Limb (tissue), 2 donors: ENCODE data around the gene LDB2.

Experiments
- DNase-seq, 2 donors: peaks; one replicate each; pipeline ENCODE4 v3.0.0-alpha.2; 2016; ENCODE audit errors: extremely low spot score in 2 of 2

Gene LDB2

DNA sequence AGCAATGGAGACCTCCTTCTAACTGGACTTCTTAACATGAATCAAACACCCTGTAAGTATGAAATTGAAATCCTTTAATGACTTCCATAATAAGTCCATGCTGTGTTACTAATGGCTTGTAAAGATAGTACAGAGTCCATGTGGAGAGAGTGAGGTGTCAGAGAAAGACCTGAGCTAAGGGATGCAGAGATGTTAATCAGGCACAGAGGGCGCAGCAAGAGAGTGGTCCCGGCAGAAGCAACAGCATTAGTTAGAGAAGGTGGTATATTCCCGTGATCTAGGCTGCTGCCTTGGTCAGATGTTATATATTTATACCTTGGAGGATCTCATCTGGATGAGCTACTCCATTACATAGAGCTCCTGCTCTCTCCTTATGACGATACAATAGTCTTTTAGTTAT lies 295.3 kb downstream of the LDB2 start:
- DNase-seq = no peak

DNA sequence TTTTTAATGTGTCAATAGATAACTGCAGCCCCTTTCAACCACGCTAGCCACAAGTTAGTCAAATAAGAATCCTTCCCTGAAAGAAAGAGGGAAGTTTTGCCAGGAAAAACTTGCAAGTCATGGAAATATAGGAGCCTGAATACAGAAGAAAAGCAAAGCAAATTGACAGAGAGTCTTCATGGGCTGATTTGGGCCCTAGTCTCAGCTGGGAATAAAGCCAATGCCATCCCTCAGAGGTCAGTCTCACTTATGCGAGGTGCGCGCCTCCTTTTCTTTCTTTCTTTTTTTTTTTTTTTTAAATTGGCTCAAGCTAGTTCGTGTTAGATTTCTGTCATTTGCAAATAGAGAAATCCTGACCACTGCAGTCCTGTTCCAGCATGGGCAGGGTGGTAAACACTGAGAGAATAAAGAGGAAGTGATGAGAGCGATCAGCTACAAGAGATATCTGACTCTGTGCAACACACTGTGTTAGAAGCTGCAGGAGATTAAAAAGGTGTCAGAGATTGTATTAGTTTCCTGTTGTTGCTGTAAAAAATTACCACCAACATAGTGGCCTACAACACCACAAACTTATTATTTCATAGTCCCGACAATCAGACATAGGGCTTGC lies 299.7 kb downstream of the LDB2 start:
- no peak for DNase-seq

GRCh38 chr4:16597845-16598596 lies 300.4 kb downstream of the LDB2 start:
- DNase-seq = peak in 1 of 2 donors; percentile 60

- no peak for DNase-seq
Measured at GRCh38 chr4:16597443-16597842, 301.0 kb downstream of the LDB2 start.

- no peak for DNase-seq
Measured at GRCh38 chr4:16596267-16596666, 302.2 kb downstream of the LDB2 start.

- DNase-seq = no peak
Measured at GRCh38 chr4:16594128-16594527, 304.3 kb downstream of the LDB2 start.

DNA sequence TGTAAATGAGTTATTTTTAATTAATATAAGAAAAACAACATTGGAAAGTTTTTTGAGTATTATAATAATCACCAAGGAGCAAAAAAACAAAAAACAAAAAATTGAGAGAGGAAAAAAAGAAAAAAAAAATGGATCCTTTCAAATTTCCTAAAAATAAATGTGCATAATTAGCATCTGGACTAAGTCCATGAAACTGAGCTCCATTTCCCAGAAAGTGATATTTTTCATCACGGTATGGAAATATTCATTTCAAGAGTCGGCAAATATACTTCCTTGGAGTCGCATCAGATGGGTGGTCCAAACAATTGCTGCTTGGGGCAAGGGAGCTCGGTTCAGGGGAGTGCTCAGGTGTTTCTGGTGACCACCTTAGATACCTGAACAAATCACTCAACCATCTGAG lies 305.1 kb downstream of the LDB2 start:
- DNase-seq = no peak

- no peak for DNase-seq
Measured at GRCh38 chr4:16591272-16591826, 307.1 kb downstream of the LDB2 start.

DNA sequence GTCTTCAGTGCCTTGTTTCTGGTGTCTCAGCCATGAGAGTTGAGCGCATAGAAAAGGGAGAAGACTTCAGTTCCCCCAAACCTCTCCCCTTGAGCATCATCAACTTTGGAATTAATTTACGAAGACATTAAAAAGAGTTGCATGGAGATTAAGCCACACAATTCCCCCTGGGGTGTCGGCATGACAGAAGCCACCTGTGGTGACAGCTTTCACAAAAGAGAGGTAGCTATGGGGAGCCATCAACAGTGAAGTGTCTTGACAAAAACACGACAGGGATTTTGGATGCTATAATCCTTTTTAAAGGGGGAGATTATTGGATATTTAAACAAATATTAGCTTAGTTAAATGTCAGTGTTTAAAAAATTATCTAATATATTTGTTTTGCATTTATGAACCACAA lies 307.6 kb downstream of the LDB2 start:
- DNase-seq = no peak

GRCh38 chr4:16588651-16589050 lies 309.8 kb downstream of the LDB2 start:
- DNase-seq = no peak

- DNase-seq = no peak
Measured at GRCh38 chr4:16588149-16588548, 310.3 kb downstream of the LDB2 start.

- DNase-seq = no peak
Measured at GRCh38 chr4:16585053-16585452, 313.4 kb downstream of the LDB2 start.

DNA sequence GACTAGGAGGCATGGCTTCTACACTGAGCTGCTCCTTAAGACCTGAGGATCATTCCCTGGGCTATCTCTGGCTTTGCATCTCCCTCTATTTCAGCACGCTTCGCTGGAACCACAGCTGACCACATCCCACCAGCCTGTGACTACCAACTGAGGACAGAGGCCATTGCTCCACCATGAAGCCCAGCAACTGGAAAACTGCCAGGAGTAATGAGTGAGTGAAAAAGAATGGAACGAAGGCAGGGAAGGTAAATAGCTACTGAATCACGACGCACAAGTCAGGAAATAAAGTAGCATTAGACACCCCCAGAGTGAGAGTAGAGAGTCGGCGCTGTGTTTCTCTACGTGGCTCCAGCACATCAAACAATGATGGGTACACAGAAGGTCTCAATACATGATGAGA lies 314.7 kb downstream of the LDB2 start:
- DNase-seq = no peak

- no peak for DNase-seq
Measured at GRCh38 chr4:16582526-16582925, 315.9 kb downstream of the LDB2 start.

DNA sequence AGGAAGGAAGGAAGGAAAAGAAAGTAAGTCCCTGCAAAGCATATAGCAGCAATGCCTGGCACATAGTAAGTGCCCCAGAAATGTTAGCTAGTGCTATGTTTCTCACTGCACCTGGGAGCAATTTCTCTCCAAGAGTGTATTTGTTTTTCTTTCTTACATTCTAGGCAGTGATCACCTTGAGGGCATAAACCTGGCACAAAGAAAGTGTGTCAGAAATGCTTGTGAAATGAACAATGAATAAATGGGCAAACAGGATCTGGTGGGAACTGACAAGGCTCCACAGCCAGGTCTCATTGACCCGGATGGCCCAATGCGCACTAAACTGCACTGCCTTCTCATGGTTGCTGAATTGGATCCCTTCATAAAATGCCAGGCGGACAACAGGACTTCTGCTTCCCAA lies 316.4 kb downstream of the LDB2 start:
- no peak for DNase-seq

DNA sequence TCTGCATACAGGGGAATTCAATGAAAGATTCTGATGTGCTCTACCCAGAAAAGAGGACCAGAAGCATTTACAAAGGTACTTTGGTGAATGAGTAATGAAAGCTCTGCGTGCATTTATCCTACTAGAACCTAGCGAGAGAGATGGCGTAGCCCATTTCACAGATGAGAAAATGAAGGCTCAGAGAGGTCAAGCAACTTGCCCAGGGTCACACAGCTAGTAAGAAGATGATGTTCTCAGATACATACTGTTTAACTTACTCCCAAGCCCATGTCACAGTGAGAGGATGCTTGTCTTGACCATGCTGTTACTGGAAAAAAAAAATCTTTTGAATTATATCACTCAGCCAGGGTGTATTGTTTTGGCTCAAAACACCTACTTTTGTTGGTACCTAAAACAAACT lies 317.3 kb downstream of the LDB2 start:
- no peak for DNase-seq

GRCh38 chr4:16580514-16580913 lies 317.9 kb downstream of the LDB2 start:
- DNase-seq = no peak

DNA sequence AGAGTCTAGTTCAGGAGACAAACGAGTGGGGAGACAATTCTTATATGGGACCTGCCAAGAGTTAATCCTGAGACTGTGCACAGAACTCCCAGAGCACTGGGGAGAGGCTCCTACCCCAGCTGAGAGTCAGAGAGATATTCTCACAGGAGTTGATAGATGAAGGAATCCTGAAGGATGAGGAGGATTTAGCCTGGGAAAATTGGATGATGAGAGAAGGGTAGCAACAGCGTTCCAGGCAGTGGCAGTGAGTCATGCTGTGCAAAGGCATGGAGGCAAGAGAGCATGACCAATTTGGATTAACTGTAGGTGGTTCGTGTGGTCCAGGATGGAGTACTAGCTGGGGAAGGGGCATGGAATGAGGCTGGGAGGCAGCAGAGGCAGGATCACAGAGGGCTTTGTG lies 318.6 kb downstream of the LDB2 start:
- DNase-seq = no peak

GRCh38 chr4:16577177-16577576 lies 321.3 kb downstream of the LDB2 start:
- no peak for DNase-seq

DNA sequence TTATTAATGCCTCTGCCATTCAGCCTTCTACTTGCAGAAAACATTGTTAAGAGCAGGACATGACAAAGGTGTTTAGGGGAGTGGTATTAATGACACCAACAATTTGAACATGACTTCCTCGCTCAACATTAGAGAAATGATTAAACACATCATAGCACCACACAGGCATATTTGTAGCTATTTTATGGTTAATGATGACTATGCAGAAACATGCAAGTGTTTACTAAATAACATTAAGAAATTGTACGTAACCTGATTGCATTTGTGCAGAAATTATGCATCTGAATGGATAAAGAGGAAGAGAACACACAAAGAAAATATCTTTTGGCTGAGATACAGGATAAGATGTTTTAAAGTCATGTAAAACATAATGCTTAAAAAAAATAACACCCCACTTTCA lies 323.5 kb downstream of the LDB2 start:
- no peak for DNase-seq

- peak in 1 of 2 donors; percentile 29 for DNase-seq
Measured at GRCh38 chr4:16573739-16574138, 324.7 kb downstream of the LDB2 start.

- no peak for DNase-seq
Measured at GRCh38 chr4:16573206-16573605, 325.2 kb downstream of the LDB2 start.

DNA sequence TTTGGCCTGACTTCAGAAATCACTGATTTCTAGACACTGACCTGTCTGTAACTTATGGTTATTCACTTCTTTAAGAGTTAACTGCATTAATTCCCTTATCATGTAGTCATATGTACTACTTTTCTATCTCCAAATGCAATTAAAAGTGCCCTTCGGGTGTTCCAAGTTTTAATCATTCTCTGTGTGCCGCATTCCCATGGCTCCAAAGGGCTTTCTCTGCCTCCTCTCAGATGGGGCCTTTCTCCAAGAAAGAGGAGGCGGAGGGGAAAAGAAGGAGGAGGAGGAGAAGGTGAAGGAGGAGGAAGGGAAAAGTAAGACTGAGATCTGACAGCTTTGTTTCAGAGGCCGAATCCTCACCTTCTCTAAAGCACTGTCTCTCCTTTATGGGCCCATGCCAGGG lies 325.8 kb downstream of the LDB2 start:
- no peak for DNase-seq
